PC-3 (cell line): ENCODE measurements around the gene IFT25.

ENCODE experiments used
- EZH2 ChIP-seq: fragments of 300-600 bp; sonication (generic); IDR thresholded peaks from one replicate; pipeline ENCODE4 v1.6.1; 2017; ENCODE audit warnings: antibody characterized with exemption, mild to moderate bottlenecking, low read length; ENCODE audit not compliant: unreplicated experiment
- EZH2phosphoT487 ChIP-seq: fragments of 300-600 bp; sonication (generic); IDR thresholded peaks from 2 replicates; pipeline ENCODE4 v1.6.1; 2018; ENCODE audit warnings: mild to moderate bottlenecking, antibody characterized with exemption, low read length, borderline replicate concordance
- TF ChIP-seq, protein P1 (sequence below): fragments of 300-600 bp; sonication (generic); conservative IDR thresholded peaks from 2 replicates; pipeline ENCODE4 v1.5.1; 2017; ENCODE audit warnings: antibody characterized with exemption, low read depth, mild to moderate bottlenecking, low read length

DNA sequence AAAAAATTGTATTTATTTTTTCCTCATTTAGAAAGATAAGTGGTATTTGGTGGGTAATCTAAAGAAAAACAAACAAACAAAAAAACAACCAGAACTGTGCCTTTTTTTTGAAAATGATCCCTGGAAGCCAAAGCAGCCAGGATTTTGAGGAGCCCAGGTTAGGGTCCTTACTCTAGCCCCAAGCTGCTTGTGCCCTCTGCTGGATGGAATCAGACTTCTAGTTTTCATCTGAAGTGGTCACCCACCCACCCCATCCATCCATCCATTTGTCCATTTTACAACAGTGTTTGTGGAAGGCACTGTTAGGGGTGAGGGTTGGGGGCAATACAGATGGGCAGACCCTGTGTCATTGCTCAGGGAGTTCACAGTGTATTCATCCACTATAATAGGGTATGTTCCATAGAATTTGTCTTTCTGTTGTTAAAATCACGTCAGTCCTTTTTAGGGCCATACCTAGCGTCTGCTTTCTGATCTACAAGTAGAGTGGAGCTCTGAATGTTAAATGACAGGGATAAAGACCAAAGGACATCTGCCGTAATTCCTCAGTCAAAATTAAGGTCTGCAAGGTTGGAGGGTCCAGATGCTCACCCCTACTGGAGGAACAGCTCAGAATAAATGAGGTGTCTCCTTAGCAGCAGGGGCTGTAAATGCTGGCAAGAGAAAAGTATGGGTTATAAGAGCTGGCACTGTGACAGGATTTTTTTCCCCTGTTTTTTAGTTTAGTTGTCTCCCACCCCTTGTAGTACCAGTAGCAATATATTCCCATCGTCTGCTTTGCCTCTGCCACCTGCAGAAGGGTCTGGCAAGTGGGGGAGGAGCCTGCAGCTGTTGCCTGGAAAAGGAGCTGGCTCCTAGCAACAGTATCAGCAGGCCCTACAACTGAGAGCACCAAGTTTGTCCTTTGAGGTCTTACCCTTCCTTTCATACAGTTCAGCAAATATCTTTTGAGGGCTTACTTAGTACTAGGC, 3.8 kb upstream of the IFT25 start:
- TF ChIP-seq, protein P1, sequence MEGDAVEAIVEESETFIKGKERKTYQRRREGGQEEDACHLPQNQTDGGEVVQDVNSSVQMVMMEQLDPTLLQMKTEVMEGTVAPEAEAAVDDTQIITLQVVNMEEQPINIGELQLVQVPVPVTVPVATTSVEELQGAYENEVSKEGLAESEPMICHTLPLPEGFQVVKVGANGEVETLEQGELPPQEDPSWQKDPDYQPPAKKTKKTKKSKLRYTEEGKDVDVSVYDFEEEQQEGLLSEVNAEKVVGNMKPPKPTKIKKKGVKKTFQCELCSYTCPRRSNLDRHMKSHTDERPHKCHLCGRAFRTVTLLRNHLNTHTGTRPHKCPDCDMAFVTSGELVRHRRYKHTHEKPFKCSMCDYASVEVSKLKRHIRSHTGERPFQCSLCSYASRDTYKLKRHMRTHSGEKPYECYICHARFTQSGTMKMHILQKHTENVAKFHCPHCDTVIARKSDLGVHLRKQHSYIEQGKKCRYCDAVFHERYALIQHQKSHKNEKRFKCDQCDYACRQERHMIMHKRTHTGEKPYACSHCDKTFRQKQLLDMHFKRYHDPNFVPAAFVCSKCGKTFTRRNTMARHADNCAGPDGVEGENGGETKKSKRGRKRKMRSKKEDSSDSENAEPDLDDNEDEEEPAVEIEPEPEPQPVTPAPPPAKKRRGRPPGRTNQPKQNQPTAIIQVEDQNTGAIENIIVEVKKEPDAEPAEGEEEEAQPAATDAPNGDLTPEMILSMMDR = peak; percentile 85
- no peak for TF ChIP-seq EZH2
- no peak for TF ChIP-seq EZH2phosphoT487
